NCI-H2227 (cell line): Measurements from ENCODE around the gene CTPS2.
A peak's percentile ranks its signal among the peaks of the same experiment; 100 is the strongest.

Source experiments
- DNase-seq: peaks from one replicate; lab custom pipeline; 2025; ENCODE audit not compliant: unreplicated experiment; lab: John Stamatoyannopoulos, UW

CTPS2 gene

DNA sequence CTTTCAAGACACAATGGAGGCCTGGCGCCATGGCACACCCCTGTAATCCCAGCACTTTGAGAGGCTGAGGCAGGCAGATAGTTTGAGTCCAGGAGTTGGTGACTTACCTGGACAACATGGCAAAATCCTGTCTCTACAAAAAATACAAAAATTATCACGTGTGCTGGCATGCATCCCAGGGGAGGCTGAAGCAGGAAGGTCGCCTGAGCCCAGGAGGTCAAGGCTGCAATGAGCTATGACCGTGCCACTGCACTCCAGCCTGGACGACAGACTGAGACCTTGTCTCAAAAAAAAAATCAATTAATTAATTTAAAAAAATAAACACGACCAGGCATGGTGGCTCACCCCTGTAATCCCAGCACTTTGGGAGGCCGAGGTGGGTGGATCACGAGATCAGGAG lies 2.0 kb upstream of the CTPS2 start:
- no peak for DNase-seq

GRCh38 chrX:16711893-16712547 lies 449 bp downstream of the CTPS2 start:
- peak; percentile 62 for DNase-seq

- no peak for DNase-seq
Measured at GRCh38 chrX:16711219-16711811, 1.2 kb downstream of the CTPS2 start.

DNA sequence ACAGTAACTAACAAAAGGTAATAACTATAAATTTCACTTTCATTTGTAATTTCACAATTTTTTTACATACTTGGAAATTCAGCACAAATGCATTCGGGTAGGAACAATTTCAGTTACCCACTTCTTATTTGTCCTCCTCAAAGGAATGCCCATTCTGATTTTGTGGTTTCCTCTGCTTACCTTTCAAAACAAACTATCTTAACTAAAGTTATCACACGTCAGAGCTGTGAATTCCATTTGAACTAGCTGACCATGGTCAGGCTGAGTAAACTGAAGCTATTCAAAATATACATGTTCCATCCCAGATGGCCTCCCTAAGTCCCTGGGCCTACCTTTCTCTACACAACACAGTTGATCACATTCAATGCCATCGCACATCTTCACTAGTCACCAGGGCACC lies 4.5 kb downstream of the CTPS2 start:
- DNase-seq = no peak

DNA sequence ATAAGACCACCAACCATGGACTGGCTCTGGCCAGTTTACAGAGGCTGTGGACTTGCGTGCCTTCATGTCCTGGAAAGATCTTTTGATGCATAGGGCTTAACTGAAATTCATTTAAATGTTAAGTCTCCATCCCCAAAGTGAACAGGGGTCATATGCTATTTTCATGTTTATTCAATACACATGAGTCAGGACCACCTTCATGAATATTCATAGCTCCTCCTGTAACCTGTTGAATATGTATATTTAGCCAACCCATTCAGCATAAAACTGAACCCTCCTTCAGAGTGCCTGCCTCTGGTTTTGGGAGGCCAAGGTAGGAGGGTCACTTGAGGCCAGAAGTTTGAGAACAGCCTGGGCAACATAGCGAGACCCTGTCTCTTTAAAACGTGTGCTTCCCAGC lies 7.1 kb downstream of the CTPS2 start:
- no peak for DNase-seq

DNA sequence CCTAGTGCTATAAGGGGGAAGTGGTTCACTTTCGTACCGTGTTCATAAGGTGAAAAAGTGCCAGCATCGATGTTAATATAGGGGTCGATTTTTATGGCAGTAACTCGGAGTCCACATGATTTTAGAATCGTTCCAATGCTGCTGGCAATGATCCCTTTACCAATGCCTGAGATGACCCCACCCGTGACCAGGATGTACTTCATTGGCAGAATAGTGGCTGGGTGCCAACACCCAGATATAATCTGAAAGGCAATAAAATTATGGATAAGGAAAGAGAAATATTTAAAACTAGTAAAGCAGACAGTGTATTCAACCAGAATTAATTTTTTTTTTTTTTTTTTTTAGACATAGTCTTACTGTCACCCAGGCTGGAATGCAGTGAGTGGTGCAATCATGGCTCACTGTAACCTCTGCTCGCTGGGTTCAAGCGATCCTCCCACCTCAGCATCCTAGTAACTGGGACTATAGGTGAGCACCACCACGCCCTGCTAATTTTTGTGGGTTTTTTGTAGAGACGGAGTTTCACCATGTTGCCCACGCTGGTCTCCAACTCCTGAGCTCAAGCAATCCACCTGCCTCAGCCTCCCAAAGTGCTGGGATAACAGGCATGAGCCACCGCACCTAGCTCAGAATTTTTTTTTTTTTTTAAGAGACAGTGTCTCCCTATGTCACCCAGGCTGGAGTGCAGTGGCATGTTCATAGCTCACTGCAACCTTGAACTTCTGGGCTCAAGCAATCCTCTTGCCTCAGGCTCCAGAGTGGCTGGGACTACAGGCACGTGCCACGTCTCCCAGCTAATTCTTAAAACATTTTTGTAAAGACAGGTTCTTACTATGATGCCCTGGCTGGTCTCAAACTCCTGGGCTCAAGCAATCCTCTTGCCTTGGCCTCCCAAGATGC lies 9.5 kb downstream of the CTPS2 start:
- no peak for DNase-seq

GRCh38 chrX:16700734-16701133 lies 11.7 kb downstream of the CTPS2 start:
- no peak for DNase-seq

GRCh38 chrX:16699389-16699788 lies 13.1 kb downstream of the CTPS2 start:
- no peak for DNase-seq

- DNase-seq = no peak
Measured at GRCh38 chrX:16696956-16697355, 15.5 kb downstream of the CTPS2 start.

DNA sequence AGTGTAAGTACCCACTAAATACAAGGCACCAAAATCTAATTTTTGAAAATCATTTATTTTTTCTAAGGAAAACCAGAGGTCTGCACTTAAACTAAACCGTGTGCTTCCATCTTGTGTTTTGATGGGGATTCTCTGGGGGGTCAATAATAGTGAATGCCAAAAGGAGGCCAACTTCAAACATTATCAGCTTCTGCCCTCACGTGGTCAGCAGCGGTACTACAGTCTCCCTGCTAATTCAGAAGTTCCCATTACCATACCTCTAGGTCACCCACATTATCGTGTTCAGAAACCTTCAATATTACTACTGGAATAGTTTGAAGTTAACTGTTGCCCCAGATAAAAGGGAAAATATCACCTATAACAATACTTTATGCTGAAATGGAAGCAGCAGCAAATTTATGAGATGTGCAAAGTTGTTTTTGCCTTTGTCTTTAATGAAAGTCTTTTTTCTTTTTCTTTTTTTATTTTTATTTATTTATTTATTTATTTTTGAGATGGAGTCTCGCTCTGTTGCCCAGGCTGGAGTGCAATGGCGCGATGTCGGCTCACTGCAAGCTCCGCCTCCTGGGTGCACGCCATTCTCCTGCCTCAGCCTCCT lies 17.3 kb downstream of the CTPS2 start:
- peak; percentile 77 for DNase-seq

DNA sequence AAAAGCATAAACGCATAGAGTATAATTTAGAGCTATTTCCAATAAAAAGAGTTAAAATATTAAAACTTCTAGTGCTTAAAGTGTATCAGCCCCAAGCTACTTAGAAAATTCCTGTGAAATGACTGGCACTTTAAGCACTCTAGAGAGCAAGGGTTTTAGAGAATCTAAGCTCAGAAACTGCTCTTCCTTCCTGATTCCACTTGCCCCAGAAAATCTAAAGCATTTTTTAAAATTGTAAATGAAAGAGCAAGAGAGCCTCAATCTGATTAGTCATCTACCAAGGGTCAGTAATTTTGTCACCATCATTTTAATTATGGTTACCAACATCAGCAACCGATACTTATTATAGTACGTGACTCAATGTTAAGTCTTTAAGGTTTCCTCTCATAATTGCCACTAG lies 25.0 kb downstream of the CTPS2 start:
- DNase-seq = no peak

- DNase-seq = no peak
Measured at GRCh38 chrX:16683007-16683664, 29.3 kb downstream of the CTPS2 start.

- DNase-seq = no peak
Measured at GRCh38 chrX:16678689-16679088, 33.8 kb downstream of the CTPS2 start.

GRCh38 chrX:16671005-16671404 lies 41.5 kb downstream of the CTPS2 start:
- DNase-seq = peak; percentile 33

DNA sequence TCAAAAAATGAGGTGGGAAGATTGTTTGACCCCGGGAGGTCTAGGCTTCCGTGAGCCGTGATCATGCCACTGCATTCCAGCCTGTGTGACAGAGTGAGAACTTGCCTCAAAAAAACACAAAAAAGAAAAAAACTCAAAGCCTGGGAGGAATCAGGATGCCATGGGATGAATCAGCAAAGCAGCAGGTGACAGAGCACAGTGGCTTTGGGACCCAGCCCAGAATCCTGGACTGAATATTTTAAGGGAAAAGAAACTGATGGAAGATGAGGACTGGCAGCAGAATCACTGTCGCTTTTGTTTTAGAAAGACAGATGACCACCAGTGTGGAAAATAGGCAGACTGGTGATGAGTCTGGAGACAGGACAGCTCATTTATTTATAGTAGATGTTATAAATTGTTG lies 45.9 kb downstream of the CTPS2 start:
- DNase-seq = no peak

DNA sequence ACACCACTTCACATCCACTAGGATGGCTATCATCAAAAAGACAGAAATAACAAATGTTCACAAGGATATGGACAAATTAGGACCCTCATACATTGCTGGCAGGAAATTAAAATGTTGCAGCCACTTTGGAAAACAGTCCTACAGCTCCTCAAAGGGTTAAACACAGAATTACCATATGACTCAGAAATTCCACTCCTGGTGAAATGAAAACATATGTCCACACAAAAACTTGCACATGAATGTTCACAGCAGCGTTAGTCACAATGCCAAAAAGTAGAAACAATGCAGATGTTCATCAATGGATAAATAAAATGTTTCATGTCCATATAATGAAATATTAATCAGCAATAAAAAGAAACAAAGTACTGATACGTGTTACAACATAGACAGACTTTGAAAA lies 47.4 kb downstream of the CTPS2 start:
- no peak for DNase-seq

DNA sequence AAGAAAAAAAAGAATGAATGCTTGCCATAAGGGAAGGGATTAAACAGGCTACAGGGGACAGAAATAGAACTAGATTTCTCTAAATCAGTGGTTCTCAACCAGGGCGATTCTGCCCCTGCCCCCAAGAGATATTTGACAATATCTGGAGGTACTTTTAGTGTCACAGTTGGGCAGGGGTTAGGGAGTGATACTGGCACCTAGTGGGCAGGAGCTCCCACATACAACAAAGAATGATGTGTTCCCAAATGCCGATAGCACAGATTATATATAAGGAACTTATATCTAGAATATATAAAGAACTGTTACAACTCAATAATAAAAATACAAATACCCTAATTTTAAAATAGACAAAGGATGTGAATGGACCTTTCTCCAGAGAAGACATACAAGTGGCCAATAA lies 47.8 kb downstream of the CTPS2 start:
- no peak for DNase-seq

DNA sequence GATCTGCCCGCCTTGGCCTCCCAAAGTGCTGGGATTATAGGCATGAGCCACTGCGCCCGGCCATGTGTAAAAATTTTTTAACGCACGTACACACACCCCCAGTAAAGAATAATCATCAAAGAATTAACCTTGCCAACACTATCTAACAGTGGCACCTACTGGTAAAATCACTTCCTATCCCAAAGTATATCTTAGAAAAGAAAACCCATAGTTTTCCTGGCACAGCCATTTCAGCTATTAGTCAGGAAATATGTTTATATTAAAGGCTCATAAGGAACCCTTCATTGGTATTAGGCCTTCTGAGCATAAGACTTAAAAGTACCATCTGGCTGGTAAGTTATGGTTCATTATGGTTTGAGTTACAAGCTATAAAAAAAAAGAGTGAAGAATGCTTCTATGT lies 48.4 kb downstream of the CTPS2 start:
- no peak for DNase-seq

DNA sequence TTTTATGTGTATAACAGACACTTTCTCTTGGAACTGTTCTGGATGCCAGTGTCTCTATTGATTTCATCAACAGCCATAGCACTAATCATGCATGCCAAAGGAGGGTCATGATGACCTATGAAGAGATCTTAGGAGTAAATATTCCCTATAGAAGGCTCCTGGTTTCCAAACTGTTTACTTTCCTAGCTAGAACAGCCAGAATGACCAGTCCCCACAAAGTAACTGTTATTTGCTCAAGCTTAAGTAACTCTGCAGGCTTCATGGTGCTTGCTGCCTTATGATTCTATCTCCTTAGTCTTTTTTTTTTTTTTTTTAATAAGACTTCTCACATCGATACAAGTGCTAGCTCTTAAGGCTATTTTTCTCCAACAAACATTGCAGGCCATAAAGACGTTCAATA lies 50.1 kb downstream of the CTPS2 start:
- no peak for DNase-seq

- no peak for DNase-seq
Measured at GRCh38 chrX:16661495-16661894, 51.0 kb downstream of the CTPS2 start.

GRCh38 chrX:16659321-16659720 lies 53.1 kb downstream of the CTPS2 start:
- no peak for DNase-seq
